ENCODE results near the gene SNU13.
A peak's percentile ranks its signal among the peaks of the same experiment; 100 is the strongest.
"Not testable (repeated sequence)": the region's sequence is repeated elsewhere in the genome, so short reads cannot be mapped to it uniquely, and the experiment has no call there.

SNU13 gene

DNA sequence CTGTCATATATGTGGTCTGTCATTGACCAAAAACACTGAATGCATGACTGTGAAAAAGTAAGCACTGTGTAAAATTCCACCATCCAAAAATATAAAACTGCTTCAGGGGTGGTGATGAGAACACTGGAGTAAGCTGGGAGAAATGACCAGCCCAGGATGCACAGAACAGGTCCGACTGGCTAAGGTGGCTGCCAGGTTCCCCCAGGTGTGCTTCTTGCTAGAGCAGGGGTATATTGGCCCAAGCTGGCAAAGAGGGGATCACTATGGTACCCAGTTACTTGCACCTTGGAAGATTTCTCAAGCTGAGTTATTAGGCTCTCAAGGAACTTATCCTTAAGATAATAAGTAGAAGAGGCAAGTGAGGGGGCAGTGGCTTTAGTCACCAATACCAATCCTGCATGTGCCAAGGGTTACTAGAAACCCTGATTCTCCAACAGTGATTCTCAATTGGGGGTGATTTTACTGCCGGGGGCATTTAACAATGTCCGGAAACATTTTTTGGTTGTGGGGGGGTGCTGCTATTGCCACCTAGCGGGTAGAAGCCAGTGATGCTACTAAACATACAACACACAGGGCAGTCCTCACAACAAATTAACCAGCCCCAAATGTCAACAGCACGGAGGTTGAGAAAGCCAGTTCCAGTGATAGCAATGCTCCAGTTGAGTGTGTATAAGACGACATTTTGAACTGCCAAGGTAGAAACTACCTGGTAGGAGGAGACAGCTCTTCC, 15.7 kb downstream of the SNU13 start:
- Histone ChIP-seq H2BK12ac (ENCODE audit: low read length) (no peak overlapping the region), H3K4ac (ENCODE audit: low read length) (no peak overlapping the region), H3K79me1 (ENCODE audit: low read depth, low read length) (no peaks in the 10 kb centered on the region), H3K9me3 (replicated peaks in 1 of 2; ENCODE audit: control insufficient read depth in 2 of 2, insufficient read depth in 1 of 2, low read depth in 1 of 2, low read length in 2 of 2) (no peaks in the 10 kb centered on the region), H3K27me3 (ENCODE audit: control insufficient read depth in 3 of 3, insufficient read depth in 3 of 3, low read depth in 1 of 3, low read length in 3 of 3) (no peaks in the 10 kb centered on the region), H3K23ac (ENCODE audit: low read depth, low read length, poor library complexity) (no peak overlapping the region), H4K91ac (ENCODE audit: low read depth, low read length, poor library complexity) (no peak overlapping the region), H3K4me3 (ENCODE audit: low read length in 2 of 2) (peak overlapping the region in 1 of 2 donors; percentile 51), H2BK5ac (ENCODE audit: low read length) (no peak overlapping the region), H2BK15ac (ENCODE audit: low read length) (no peak overlapping the region), H2AFZ (ENCODE audit: low read length) (no peak overlapping the region), H3K27ac (replicated peaks; ENCODE audit: low read length) (no peak overlapping the region), H2AK5ac (ENCODE audit: low read depth, low read length) (no peak overlapping the region), H2BK120ac (ENCODE audit: low read depth, low read length) (no peak overlapping the region), H3K4me2 (ENCODE audit: insufficient read depth, low read length, poor library complexity, severe bottlenecking) (no peak overlapping the region), H3K4me1 (ENCODE audit: control insufficient read depth in 2 of 2, insufficient read depth in 1 of 2, low read depth in 1 of 2, low read length in 2 of 2) (peaks cover 0 to 1% of the 10 kb centered on the region in 2 donors), H3K18ac (ENCODE audit: low read length) (no peak overlapping the region), H3K36me3 (replicated peaks in 1 of 2; ENCODE audit: control insufficient read depth in 2 of 2, insufficient read depth in 2 of 2, low read length in 2 of 2) (peaks cover 10 to 50% of the 10 kb centered on the region in 2 donors), H3K9ac (ENCODE audit: low read depth, low read length, poor library complexity) (no peak overlapping the region), H4K8ac (ENCODE audit: low read depth, low read length) (no peak overlapping the region), H3K14ac (ENCODE audit: low read length) (no peak overlapping the region)
- no peak for DNase-seq (ENCODE audit: low spot score)
- no CpG with 5 or more reads among the region's 6 CpGs for WGBS, 2 donors (ENCODE audit: extremely low coverage in 2 of 2, insufficient read length in 2 of 2, insufficient replicate concordance in 1 of 2)

DNA sequence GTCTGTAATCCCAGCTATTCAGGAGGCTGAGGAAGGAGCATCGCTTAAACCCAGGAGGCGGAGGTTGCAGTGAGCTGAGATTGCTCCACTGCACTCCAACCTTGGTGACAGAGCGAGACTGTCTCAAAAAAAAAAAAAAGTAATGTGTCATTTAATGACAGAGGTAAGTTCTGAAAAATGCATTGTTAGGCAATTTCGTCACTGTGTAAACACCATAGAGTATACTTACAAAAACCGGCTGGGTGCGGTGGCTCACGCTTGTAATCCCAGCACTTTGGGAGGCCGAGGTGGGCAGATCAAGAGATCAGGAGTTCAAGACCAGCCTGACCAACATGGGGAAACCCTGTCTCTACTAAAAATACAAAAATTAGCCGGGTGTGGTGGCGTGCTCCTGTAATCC, 16.6 kb downstream of the SNU13 start:
- H4K8ac ChIP-seq (ENCODE audit: low read depth, low read length); H4K91ac ChIP-seq (ENCODE audit: low read depth, low read length, poor library complexity); H3K18ac ChIP-seq (ENCODE audit: low read length); H3K79me1 ChIP-seq (ENCODE audit: low read depth, low read length); H2BK15ac ChIP-seq (ENCODE audit: low read length); H3K27me3 ChIP-seq (ENCODE audit: control insufficient read depth in 3 of 3, insufficient read depth in 3 of 3, low read depth in 1 of 3, low read length in 3 of 3); H3K4me1 ChIP-seq (ENCODE audit: control insufficient read depth in 2 of 2, insufficient read depth in 1 of 2, low read depth in 1 of 2, low read length in 2 of 2); H3K14ac ChIP-seq (ENCODE audit: low read length); H2AK5ac ChIP-seq (ENCODE audit: low read depth, low read length); H2BK5ac ChIP-seq (ENCODE audit: low read length); DNase-seq (ENCODE audit: low spot score); H3K4me3 ChIP-seq (ENCODE audit: low read length in 2 of 2); H3K9me3 ChIP-seq (replicated peaks in 1 of 2; ENCODE audit: control insufficient read depth in 2 of 2, insufficient read depth in 1 of 2, low read depth in 1 of 2, low read length in 2 of 2); H3K23ac ChIP-seq (ENCODE audit: low read depth, low read length, poor library complexity); H3K4ac ChIP-seq (ENCODE audit: low read length); H2BK120ac ChIP-seq (ENCODE audit: low read depth, low read length); H3K4me2 ChIP-seq (ENCODE audit: insufficient read depth, low read length, poor library complexity, severe bottlenecking); H3K27ac ChIP-seq (replicated peaks; ENCODE audit: low read length); H3K9ac ChIP-seq (ENCODE audit: low read depth, low read length, poor library complexity); H2AFZ ChIP-seq (ENCODE audit: low read length); H2BK12ac ChIP-seq (ENCODE audit: low read length): not testable (repeated sequence)
- no CpG with 5 or more reads among the region's 10 CpGs for WGBS, 2 donors (ENCODE audit: extremely low coverage in 2 of 2, insufficient read length in 2 of 2, insufficient replicate concordance in 1 of 2)
- H3K36me3 ChIP-seq (replicated peaks in 1 of 2; ENCODE audit: control insufficient read depth in 2 of 2, insufficient read depth in 2 of 2, low read length in 2 of 2) = peaks cover 8 to 43% of the 10 kb centered on the region in 2 donors

DNA sequence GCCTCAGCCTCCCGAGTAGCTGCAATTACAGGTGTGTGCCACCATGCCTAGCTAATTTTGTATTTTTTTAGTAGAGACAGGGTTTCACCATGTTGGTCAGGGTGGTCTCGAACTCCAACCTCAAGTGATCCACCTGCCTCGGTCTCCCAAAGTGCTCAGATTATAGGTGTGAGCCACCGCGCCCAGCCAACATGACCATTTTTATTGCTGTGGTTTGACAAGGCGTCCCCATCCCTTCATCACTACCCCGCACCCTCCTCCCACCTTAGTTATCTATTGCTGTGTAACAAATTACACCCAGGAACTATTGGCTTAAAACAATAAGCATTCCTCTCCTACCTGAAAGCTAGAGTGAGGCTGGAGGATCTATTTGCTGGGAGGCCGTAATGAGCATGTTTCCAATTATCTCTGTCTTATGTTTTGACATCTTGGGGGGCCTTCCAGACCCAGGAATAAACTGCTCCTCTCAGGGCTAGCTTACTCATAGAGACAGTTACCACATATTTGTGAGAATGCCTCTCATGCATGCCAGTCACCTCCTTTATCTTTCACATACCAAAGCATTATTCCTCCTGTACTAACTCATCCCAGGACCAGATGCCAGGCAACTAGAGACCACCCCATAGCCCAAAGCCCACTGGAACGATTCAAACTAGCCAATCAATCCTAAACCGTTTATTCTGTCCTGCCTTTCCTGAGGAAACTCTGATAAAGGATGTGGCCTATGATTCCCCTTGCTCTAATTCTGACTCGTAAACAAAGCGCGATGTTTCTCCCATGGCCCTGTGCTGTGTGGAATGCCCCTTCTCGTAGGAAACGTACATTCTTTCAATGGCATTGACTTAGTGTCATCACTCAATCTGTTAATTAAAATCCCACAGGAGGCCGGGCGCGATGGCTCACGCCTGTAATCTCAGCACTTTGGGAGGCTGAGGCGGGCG, 19.4 kb downstream of the SNU13 start:
- Histone ChIP-seq H3K9me3 (replicated peaks in 1 of 2; ENCODE audit: control insufficient read depth in 2 of 2, insufficient read depth in 1 of 2, low read depth in 1 of 2, low read length in 2 of 2) (no peaks in the 10 kb centered on the region), H4K91ac (ENCODE audit: low read depth, low read length, poor library complexity) (no peak overlapping the region), H2BK120ac (ENCODE audit: low read depth, low read length) (no peak overlapping the region), H3K4me2 (ENCODE audit: insufficient read depth, low read length, poor library complexity, severe bottlenecking) (no peak overlapping the region), H3K4me1 (ENCODE audit: control insufficient read depth in 2 of 2, insufficient read depth in 1 of 2, low read depth in 1 of 2, low read length in 2 of 2) (peaks cover 7% of the 10 kb centered on the region in 2 donors), H3K9ac (ENCODE audit: low read depth, low read length, poor library complexity) (no peak overlapping the region), H2BK12ac (ENCODE audit: low read length) (no peak overlapping the region), H2BK5ac (ENCODE audit: low read length) (no peak overlapping the region), H2AFZ (ENCODE audit: low read length) (no peak overlapping the region), H3K36me3 (replicated peaks in 1 of 2; ENCODE audit: control insufficient read depth in 2 of 2, insufficient read depth in 2 of 2, low read length in 2 of 2) (peaks cover 5 to 37% of the 10 kb centered on the region in 2 donors), H2AK5ac (ENCODE audit: low read depth, low read length) (no peak overlapping the region), H3K18ac (ENCODE audit: low read length) (no peak overlapping the region), H3K27me3 (ENCODE audit: control insufficient read depth in 3 of 3, insufficient read depth in 3 of 3, low read depth in 1 of 3, low read length in 3 of 3) (no peaks in the 10 kb centered on the region), H3K27ac (replicated peaks; ENCODE audit: low read length) (no peak overlapping the region), H3K4me3 (ENCODE audit: low read length in 2 of 2) (no peak overlapping the region), H3K23ac (ENCODE audit: low read depth, low read length, poor library complexity) (no peak overlapping the region), H4K8ac (ENCODE audit: low read depth, low read length) (no peak overlapping the region), H3K79me1 (ENCODE audit: low read depth, low read length) (no peaks in the 10 kb centered on the region), H2BK15ac (ENCODE audit: low read length) (no peak overlapping the region), H3K4ac (ENCODE audit: low read length) (no peak overlapping the region), H3K14ac (ENCODE audit: low read length) (no peak overlapping the region)
- no peak for DNase-seq (ENCODE audit: low spot score)
- WGBS, 2 donors (ENCODE audit: extremely low coverage in 2 of 2, insufficient read length in 2 of 2, insufficient replicate concordance in 1 of 2) = no CpG with 5 or more reads among the region's 21 CpGs

DNA sequence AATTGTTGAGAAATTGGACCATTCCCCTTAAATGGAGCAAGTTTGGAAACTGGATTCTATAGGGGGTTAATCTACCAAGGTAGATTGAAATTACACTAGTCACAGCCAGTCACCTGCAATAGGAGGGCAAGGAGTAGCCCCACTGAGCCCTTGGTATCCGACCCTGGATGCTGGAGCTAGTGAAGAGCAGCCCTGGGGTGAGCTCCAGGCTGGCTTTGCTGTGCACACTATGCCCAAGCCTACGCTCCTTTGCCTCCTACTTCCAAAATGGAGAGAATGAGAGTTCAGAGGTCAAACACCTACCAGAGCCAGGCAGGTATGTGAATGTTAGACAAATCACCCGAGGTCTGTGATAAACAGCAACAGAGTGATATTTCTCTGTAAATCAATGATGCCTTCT, 23.7 kb downstream of the SNU13 start:
- Histone ChIP-seq H3K23ac (ENCODE audit: low read depth, low read length, poor library complexity) (no peak overlapping the region), H3K9me3 (replicated peaks in 1 of 2; ENCODE audit: control insufficient read depth in 2 of 2, insufficient read depth in 1 of 2, low read depth in 1 of 2, low read length in 2 of 2) (no peaks in the 10 kb centered on the region), H3K9ac (ENCODE audit: low read depth, low read length, poor library complexity) (no peak overlapping the region), H3K79me1 (ENCODE audit: low read depth, low read length) (no peaks in the 10 kb centered on the region), H3K4ac (ENCODE audit: low read length) (no peak overlapping the region), H2BK5ac (ENCODE audit: low read length) (no peak overlapping the region), H2AK5ac (ENCODE audit: low read depth, low read length) (no peak overlapping the region), H3K4me2 (ENCODE audit: insufficient read depth, low read length, poor library complexity, severe bottlenecking) (no peak overlapping the region), H3K18ac (ENCODE audit: low read length) (no peak overlapping the region), H3K36me3 (replicated peaks in 1 of 2; ENCODE audit: control insufficient read depth in 2 of 2, insufficient read depth in 2 of 2, low read length in 2 of 2) (peaks cover 28 to 56% of the 10 kb centered on the region in 2 donors), H2BK12ac (ENCODE audit: low read length) (no peak overlapping the region), H4K8ac (ENCODE audit: low read depth, low read length) (no peak overlapping the region), H3K27me3 (ENCODE audit: control insufficient read depth in 3 of 3, insufficient read depth in 3 of 3, low read depth in 1 of 3, low read length in 3 of 3) (no peaks in the 10 kb centered on the region), H2BK15ac (ENCODE audit: low read length) (no peak overlapping the region), H3K4me3 (ENCODE audit: low read length in 2 of 2) (no peak overlapping the region), H4K91ac (ENCODE audit: low read depth, low read length, poor library complexity) (no peak overlapping the region), H3K4me1 (ENCODE audit: control insufficient read depth in 2 of 2, insufficient read depth in 1 of 2, low read depth in 1 of 2, low read length in 2 of 2) (peaks cover 7% of the 10 kb centered on the region in 2 donors), H3K14ac (ENCODE audit: low read length) (no peak overlapping the region), H2AFZ (ENCODE audit: low read length) (no peak overlapping the region), H2BK120ac (ENCODE audit: low read depth, low read length) (no peak overlapping the region), H3K27ac (replicated peaks; ENCODE audit: low read length) (no peak overlapping the region)
- WGBS, 2 donors (ENCODE audit: extremely low coverage in 2 of 2, insufficient read length in 2 of 2, insufficient replicate concordance in 1 of 2) = no CpG with 5 or more reads among the region's 3 CpGs
- no peak for DNase-seq (ENCODE audit: low spot score)
